ENCODE data around the gene CCRL2.

- TF ChIP-seq POLR2A (IDR thresholded peaks at IDR 0.05) (no peak), EP300 (IDR thresholded peaks at IDR 0.05) (no peak)
- TF ChIP-seq, protein P1, sequence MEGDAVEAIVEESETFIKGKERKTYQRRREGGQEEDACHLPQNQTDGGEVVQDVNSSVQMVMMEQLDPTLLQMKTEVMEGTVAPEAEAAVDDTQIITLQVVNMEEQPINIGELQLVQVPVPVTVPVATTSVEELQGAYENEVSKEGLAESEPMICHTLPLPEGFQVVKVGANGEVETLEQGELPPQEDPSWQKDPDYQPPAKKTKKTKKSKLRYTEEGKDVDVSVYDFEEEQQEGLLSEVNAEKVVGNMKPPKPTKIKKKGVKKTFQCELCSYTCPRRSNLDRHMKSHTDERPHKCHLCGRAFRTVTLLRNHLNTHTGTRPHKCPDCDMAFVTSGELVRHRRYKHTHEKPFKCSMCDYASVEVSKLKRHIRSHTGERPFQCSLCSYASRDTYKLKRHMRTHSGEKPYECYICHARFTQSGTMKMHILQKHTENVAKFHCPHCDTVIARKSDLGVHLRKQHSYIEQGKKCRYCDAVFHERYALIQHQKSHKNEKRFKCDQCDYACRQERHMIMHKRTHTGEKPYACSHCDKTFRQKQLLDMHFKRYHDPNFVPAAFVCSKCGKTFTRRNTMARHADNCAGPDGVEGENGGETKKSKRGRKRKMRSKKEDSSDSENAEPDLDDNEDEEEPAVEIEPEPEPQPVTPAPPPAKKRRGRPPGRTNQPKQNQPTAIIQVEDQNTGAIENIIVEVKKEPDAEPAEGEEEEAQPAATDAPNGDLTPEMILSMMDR (IDR thresholded peaks at IDR 0.05) = no peak
These were observed 37.9 kb upstream of the CCRL2 start for GRCh38 chr3:46369151-46369550.

All from suprapubic skin (tissue), 3 donors.